Left renal cortex interstitium (tissue), 4 donors: Measurements from ENCODE around the gene PBX4. TPM values are rescaled to one million over a fixed set of nuclear protein-coding genes. Genes with fewer than 3 reads are reported as not detected.
"Not testable (repeated sequence)": the region's sequence is repeated elsewhere in the genome, so short reads cannot be mapped to it uniquely, and the experiment has no call there.

ENCODE experiments used
- DNase-seq, 4 donors: peaks; one replicate each; pipeline ENCODE4 v3.0.0-alpha.2; 2013; ENCODE audit warnings: low read depth in 4 of 4, low spot score in 2 of 4, missing footprints in 1 of 4
- polyA plus RNA-seq, 4 donors: library from polyadenylated mRNA; unstranded; fragments of 120-200 nt; gene quantifications; one replicate each; pipeline ENCODE4 v1.2.1, GENCODE V29; 2013; ENCODE audit not compliant: insufficient read length in 4 of 4

Gene PBX4
- polyA plus RNA-seq, 4 donors = 2.4 to 8.7 (median 6.2) TPM

DNA sequence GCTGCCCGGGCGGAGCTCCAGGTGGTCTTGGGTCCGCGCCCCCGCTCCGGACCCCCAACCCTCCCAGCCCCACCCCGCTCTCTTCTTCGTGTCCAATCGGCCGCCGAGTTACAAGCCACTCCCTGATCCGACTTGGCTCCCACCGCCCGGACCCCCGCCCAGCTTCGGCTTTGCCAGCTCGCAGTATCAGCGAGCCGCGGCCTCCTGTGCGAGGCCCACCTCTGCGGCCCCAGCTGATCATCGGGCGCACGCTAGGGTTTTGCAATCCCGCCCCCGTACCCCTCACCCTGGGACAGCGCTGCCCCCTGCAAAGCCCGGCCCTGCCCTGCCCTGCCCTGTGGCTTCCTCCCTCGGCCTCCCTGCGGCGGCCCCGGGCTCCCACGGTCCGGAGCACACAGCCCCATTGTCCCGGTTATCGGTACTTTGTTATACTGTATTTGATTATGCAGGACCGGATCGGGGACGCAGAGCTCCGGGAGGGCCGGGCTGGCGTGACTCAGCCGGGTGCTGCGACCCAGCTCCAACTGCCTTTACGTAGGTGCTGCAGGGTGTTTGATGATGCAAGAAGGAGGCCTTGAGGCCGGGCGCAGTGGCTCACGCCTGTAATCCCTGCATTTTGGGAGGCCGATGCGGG is 10.1 kb upstream of the PBX4 start:
- DNase-seq = peak in 1 of 4 donors; percentile 53

DNA sequence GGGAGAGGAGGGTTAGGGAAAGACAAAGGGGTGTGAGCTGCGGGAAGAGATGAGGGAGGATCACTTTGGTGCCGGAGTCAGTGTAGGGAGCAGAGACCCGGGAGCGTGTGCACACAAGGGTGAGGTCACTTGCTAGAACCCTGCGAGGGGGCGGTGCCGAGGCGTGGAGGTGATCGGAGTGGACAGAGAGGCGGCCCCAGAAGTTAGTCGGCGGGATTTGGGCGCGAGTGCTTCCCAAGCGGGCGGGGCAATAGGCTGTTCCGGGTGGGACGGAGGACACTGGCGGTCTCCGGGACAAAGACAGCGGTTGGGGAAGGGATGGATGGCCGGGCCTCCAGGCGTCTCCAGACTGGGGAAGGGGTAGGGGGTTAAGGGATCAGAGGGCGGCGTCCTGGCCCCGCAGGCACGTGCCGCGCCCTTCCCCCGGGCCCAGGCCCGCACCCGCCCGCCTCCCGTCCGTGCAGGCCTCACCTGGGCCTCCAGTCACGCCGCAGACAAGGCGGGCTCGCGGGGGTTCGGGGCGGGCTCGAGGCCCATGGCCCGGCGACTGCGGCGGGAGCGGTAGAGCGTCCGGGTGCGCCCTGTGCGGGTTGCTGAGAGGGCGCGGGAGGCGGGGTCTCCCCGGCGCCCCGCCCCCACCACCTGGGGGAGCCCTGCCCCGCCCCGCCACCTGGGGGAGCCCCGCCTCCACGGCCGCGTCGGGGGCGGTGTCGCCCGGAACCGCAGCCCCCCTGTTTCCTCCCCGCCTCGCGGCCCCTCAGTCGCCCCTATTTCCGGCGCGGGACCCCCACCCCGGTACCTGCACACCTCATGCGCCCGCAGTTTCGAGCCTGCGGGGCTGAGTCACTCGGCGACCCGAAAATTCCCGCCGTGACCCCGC is 9.4 kb upstream of the PBX4 start, which contains the start of gene LPAR2:
Gene LPAR2 (minus strand): TSS at position 600 of the 880 bp plus-strand sequence. CDS start 945 bp downstream, outside the sequence.
- DNase-seq = no peak

DNA sequence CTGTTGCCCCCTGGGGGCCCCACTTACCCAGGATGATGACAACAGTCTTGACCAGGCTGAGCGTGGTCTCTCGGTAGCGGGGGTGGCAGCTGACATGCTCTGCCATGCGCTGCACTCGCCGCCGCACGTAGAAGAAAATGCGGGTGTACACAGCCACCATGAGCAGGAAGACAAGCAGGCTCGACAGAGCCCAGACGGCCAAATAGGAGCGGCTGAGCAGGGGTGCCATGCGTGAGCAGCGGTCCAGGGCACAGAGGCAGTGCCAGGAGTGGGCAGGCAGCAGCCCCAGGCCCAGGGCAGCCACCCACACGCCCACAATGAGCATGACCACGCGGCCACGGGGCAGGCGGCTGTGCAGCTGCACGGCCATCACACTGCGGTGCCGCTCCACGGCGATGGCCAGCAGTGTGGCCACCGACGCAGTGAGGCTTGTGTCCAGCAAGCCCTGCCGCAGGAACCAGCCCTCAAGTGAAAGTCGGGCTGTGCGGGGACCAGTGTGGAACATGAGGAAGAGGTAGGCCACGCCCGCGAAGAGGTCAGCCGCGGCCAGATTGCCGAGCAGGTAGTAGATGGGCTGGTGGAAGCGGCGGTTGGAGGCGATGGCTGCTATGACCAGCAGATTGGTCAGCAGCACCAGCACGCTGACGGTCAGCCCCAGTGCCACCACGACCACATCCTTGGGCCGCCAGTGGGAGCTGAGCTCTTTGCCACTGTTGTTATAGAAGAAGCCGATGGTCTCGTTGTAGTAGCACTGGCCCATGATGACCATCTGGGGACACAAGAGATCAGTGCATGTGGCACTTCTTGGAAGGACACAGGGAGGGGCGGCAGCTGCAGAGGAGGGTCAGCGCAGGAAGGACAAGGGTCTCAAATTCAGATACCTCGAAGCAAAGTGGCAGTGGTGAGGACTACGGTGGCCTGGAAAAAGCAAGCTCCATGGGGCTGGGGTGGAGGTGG is 8.3 kb upstream of the PBX4 start:
- DNase-seq = no peak

DNA sequence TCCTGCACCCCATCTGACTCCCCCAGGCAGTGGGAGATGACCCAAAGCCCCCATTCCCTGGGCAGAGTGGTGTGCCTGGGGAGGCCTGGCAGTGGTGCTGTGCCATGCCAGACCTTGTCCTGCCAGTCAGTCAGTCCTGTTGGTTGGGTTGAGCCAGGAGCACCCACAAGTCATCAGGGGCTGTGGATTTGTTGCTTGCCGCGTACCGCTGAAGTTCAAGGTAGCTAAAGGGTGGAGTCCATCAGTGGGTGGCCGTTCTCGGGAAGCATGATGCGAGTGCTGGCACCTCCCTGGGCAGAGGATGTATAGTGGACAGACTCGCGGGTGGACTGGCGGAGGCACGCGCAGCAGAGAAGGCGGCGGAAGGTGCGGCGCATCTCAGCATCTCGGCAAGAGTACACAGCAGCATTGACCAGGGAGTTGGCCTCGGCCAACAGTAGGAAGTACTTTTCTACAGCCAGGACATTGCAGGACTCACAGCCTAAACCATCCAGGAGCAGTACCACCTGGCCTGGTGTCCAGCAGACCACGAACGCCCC is 5.6 kb upstream of the PBX4 start:
- DNase-seq = no peak

DNA sequence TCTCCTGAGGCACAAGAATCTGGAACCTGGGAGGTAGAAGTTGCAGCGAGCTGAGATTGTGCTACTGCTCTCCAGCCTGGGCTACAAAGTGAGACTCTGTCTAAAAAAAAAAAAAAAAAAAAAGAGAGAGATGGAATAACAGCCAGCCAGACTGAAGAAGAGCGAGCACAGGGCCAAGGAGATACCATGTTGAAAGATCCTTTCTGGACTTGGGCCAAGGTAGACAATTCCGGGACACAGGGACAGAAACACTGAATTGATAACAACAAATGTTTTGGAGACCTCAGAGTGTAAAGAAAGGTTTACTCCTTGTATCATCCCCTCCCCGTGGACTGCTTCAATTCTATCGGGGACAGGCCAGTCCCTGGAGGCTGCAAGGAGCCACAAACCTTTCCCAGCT is 4.9 kb upstream of the PBX4 start:
- no peak for DNase-seq

DNA sequence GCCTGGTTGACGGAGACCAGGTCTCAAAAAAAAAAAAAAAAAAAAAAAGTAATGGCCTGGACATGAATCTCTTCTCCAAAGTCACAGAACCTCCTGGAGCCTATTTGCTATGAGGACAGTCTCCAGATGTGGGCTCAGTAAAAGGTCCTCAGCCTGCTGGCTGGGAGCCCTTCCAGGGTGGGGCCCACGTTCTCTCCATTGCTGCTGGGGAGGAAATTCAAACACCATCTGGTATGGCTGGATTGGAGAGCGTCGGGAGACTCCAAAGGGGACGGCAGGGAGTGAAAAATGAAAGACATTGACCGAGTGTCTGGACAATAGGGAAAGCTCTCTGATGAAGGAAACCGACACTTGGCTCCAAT is 1.3 kb upstream of the PBX4 start:
- DNase-seq = no peak

DNA sequence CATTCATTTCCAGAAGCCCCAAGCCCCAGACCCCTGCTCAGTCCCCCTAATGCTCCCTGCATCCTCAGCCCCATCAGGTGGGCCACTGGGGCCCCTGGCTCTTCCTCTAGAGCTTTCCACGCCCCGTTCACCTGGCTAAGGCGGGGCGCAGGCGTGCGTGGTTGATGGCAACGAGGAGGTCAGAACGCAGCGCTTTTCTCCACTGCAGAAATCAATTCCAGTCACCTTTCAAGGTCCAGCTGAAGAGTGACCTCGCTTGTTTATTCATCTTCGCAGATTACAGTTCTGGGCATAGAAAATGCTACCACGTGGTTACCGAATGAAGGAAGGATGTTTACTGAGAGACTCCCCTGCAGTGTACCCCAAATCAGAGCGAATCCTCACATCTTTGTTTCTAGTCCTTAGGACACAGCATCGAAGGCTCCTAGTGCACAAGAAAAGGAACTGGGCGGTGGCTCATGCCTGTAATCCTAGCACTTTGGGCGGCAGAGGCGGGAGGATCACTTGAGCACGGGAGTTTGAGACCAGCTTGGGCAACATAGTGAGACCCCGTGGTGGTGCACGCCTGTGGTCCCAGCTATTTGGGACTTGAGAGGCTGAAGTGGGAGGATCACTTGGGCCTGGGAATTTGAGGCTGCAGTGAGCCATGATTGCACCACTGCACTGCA is 828 bp upstream of the PBX4 start:
- DNase-seq = no peak

DNA sequence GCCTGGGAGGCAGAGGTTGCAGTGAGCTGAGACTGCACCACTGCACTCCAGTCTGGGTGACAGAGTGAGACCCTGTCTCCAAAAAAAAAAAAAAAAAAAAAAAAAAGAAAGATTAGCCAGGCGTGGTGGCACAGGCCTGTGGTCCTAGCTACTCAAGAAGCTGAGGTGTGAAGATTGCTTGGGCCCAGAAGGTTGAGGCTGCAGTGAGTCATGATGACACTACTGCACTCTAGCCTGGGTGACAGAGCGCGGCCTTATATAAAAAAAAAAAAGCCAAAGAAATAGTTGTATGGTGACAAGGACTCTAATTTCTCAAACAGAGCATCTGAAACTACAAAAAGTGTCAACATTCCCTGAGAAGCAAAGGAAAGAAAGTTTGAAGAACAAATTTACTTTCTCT is 3.4 kb downstream of the PBX4 start:
- DNase-seq = no peak

DNA sequence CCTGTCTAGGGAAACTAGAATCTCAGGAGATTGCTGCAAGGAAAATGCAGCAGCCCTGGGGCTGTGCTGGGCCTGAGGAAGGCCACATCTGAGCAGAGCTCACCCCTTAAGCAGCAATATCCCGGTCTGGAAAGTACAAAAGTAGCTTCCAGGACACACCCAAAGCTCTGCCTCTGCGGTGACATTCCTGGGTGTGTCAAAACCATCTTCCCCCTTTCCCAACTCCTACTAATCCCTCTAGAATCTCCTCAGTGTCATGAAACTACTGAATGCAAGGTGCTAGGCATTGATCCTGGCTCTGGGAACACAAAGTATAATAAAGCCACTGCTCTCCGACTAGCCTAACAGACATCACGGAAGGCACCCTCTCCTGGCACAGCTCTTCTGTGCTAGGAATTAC is 5.0 kb downstream of the PBX4 start:
- no peak for DNase-seq

DNA sequence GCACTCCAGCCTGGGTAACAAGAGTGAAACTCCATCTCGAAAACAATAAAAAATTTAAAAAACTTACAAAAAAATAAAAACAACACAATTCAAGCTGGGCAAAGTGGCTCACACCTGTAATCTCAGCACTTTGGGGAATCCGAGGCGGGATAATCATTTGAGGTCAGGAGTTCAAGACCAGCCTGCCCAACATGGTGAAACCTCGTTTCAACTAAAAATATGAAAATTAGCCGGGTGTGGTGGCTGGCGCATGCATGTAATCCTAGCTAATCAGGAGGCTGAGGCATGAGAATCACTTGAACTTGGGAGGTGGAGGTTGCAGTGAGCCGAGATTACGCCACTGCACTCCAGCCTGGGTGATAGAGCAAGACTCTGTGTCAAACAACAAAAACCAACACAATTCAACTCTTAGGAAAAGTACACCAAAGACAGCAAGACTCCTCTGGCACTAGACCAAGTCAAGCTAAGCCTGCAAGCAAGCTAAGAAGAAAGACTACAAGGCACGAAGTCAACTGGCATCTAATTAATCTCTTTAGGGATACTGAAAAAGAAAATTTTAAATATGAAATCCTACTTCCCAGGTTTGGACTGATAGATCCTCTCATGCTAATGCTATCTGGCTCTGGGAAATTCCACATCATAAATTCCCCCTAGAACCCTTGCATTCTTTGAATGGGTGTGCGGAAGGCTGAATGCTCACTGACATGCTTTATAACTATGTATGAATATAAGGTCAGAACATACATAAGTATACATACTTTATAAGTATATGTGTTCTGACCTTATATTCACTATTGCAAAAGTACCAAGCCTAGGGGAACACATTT is 7.9 kb downstream of the PBX4 start:
- DNase-seq = no peak

DNA sequence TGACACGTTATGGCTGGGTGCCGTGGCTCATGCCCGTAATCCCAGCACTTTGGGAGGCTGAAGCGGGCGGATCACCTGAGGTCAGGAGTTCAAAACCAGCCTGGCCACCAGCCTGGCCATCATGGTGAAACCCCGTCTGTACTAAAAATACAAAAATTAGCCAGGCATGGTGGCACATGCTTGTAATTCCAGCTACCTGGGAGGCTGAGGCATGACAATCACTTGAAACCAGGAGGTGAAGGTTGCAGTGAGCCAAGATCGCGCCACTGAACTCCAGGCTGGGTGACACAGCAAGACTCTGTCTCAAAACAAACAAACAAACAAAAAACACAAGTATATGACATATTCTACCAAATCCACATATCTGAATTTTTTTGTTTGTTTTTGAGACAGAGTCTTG is 11.8 kb downstream of the PBX4 start:
- DNase-seq = not testable (repeated sequence)

DNA sequence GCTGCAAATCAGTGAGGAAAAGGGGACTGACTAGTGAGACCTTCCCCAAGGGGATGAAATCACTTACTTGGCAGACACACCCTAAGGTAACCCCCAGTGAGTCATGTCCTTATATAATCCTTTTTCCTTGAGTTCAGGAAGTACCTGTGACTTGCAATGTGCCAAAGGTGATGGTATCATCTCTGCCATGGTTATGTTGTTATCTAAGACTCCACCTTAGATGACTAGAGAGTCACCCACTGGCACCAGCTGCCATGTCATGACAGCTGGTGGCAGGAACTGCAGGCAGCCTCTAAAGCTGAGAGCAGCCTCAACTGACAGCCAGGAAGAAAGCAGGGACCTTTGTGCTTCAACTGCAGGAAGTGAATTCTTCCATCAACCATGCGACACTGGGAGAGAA is 12.5 kb downstream of the PBX4 start:
- no peak for DNase-seq

DNA sequence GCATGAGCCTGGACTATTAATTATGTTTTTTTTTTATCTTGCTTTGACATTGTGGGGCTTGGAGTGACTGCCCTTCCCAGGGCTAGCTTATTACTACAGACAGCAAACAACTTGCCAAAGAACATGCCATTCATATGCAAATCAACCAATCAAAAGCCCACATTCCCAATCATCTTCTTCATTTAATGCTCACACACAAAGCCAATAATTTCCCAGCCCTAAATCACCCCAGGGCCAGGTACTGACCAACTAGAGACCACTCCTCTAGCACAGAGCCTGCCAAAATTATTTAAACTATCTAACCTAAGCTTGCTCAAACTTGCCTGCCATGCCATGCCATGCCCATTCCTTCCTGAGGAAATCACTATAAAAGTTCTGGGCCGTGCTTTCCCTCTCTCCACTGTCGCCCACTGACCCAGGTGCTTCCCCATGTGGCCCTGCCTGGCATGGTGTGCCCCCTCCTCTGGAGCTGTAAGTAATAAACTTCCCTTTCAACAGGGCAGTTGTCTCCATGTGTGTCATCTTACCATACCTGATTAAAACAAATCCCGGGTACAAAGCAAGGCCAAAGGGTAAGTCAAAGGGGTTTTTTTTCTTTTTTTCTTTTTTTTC is 15.7 kb downstream of the PBX4 start:
- no peak for DNase-seq

DNA sequence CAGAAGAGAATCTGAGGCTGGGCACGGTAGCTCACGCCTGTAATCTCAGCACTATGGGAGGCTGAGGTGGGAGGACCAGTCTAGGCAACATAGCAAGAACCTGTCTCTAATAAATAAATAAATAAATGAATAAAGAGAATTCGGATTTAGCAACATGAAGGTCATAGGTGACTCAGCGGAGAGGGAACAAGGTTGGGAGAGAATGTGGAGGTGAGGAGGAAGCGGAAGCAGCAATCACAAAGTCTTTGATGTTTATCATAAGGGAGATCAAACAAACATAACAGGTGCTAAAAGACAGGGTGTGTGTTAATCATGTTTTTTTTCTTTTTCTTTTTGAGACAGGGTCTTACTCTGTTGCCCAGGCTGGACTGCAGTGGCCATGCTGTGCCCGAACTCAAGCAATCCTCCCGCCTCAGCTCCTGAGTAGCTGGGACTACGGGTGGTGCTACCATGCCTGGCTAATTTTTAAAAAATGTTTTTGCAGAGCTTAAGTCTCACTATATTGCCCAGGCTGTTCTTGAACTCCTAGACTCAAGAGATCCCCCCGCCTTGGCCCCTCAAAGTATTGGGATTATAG is 16.3 kb downstream of the PBX4 start:
- DNase-seq = no peak

DNA sequence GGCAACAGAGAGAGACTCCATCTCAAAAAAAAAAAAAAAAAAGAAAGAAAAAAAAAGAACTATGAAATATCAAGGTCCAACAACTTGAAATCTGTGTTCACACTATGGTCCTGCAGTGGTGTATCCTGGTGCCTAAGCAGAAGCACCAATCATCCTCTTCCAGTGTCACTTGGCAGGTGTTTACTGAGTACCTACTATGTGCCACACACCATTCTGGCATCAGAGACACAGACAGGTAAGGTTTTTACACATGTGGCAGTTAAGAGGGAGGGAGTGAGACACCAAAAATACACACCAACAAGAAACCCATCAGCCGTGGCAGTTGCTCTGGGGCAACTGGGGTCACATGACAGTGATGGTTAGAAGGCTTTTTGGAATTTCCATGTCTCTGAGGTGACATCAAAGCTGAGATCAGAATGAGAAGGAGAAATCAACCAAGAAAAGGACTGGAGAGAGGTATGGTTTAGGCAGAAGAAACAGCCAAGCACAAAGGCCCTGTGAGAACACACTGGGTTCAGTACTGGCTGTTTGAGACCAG is 17.6 kb downstream of the PBX4 start:
- DNase-seq = no peak

DNA sequence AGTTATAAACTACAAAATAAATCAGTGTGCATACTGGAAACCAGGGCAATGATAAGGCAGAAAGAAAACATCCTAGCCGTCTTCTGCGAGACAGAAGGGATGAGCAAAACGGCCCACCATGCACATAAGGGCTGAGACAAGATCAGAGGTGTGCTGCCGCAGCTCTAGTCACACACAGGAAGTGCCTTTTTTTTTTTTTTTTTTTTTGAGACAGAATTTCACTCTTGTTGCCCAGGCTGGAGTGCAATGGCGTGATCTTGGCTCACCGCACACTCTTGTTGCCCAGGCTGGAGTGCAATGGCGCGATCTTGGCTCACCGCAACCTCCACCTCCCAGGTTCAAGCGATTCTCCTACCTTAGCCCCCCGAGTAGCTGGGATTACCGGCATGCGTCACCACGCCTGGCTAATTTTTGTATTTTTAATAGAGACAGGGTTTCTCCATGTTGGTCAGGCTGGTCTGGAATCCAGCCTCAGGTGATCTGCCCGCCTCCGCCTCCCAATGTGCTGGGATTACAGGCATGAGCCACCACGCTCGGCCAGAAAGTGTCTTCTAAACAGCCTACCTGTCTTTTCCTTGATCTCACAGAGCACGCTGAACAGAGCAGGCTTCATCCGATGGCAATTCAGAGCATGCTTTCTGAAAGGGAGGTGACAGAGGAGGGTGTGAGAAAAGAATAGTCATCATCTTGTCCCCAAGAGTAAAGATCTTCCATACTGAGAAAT is 19.6 kb downstream of the PBX4 start:
- not testable (repeated sequence) for DNase-seq

DNA sequence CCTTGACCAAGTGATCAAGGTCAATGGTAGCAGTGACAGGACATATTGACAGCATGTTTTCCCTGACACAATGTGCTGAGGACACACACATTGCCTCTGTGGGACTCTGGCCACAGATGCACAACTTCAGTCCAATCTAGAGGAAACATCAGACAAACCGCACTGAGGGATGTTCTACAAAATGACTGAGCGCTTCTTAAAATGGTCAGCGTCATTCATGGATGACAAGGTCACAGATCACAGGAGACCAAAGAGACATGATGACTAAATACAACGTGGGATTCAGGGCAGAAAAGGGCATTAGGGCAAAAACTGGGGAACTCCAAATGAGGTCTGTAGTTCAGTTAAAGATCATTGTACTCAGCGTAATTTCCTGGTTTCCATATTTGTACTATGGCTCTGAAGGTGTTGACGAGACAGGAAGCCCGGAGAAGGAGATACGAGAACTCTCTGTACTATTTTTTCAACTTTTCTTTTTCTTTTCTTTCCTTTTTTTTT is 20.6 kb downstream of the PBX4 start:
- DNase-seq = no peak
